Uterus (tissue), 2 donors: Measurements from ENCODE around the gene AGBL4.

Experiments used
- CTCF ChIP-seq, 4 experiments: fragments of 200-600 bp in 2 of 4; fragments of 450-650 bp in 2 of 4; sonication (generic) in 2 of 4; IDR thresholded peaks; one replicate each; pipeline ENCODE4 v1.5.1; 2016 to 2019; ENCODE audit warnings: antibody characterized with exemption in 4 of 4, mild to moderate bottlenecking in 2 of 4, moderate library complexity in 1 of 4
- POLR2A ChIP-seq, 2 donors: fragments of 450-650 bp; IDR thresholded peaks; one replicate each; pipeline ENCODE4 v1.6.1; 2016; ENCODE audit warnings: antibody characterized with exemption in 2 of 2, mild to moderate bottlenecking in 1 of 2, moderate library complexity in 1 of 2

- no peak for TF ChIP-seq CTCF (IDR thresholded peaks at IDR 0.05)
- no peak for TF ChIP-seq POLR2A (IDR thresholded peaks at IDR 0.05)
These were observed 1164.3 kb downstream of the AGBL4 start for GRCh38 chr1:48859456-48859855.
